AG08395 (cell line): ENCODE data around the gene ALKBH5.
"Not testable (repeated sequence)": the region's sequence is repeated elsewhere in the genome, so short reads cannot be mapped to it uniquely, and the experiment has no call there.

ENCODE experiments used
- DNase-seq: peaks from one replicate; pipeline ENCODE4 v3.0.0; 2012; ENCODE audit warnings: mixed read lengths, low spot score

Gene ALKBH5

GRCh38 chr17:18185832-18186626 lies 2.4 kb downstream of the ALKBH5 start:
- no peak for DNase-seq

GRCh38 chr17:18186627-18186982 lies 3.0 kb downstream of the ALKBH5 start:
- peak; percentile 42 for DNase-seq

- DNase-seq: no peak
Measured at GRCh38 chr17:18187226-18187625, 3.6 kb downstream of the ALKBH5 start.

GRCh38 chr17:18187821-18188761 lies 4.5 kb downstream of the ALKBH5 start:
- DNase-seq: peak; percentile 54

GRCh38 chr17:18190628-18191235 lies 7.1 kb downstream of the ALKBH5 start:
- DNase-seq: no peak

- no peak for DNase-seq
Measured at GRCh38 chr17:18191236-18191667, 7.6 kb downstream of the ALKBH5 start.

- peak; percentile 51 for DNase-seq
Measured at GRCh38 chr17:18191967-18192366, 8.3 kb downstream of the ALKBH5 start.

GRCh38 chr17:18194394-18194793 lies 10.8 kb downstream of the ALKBH5 start:
- DNase-seq: no peak

GRCh38 chr17:18194804-18195203 lies 11.2 kb downstream of the ALKBH5 start:
- DNase-seq: no peak

GRCh38 chr17:18195246-18195645 lies 11.6 kb downstream of the ALKBH5 start:
- DNase-seq: no peak

- DNase-seq: no peak
Measured at GRCh38 chr17:18197535-18198194, 14.0 kb downstream of the ALKBH5 start.

GRCh38 chr17:18198530-18198929 lies 14.9 kb downstream of the ALKBH5 start:
- DNase-seq: no peak

- DNase-seq: no peak
Measured at GRCh38 chr17:18201108-18201507, 17.5 kb downstream of the ALKBH5 start.

GRCh38 chr17:18203308-18203707 lies 19.7 kb downstream of the ALKBH5 start:
- no peak for DNase-seq

- DNase-seq: no peak
Measured at GRCh38 chr17:18205861-18206260, 22.2 kb downstream of the ALKBH5 start.

- DNase-seq: no peak
Measured at GRCh38 chr17:18206962-18207361, 23.3 kb downstream of the ALKBH5 start.

- DNase-seq: no peak
Measured at GRCh38 chr17:18208092-18208491, 24.5 kb downstream of the ALKBH5 start.

GRCh38 chr17:18213666-18214270 lies 30.1 kb downstream of the ALKBH5 start:
- no peak for DNase-seq

- not testable (repeated sequence) for DNase-seq
Measured at GRCh38 chr17:18216906-18217305, 33.3 kb downstream of the ALKBH5 start.

- peak; percentile 84 for DNase-seq
Measured at GRCh38 chr17:18217412-18218015, 33.9 kb downstream of the ALKBH5 start.

- peak; percentile 48 for DNase-seq
Measured at GRCh38 chr17:18218756-18219415, 35.3 kb downstream of the ALKBH5 start.
